Lung (tissue), 12 donors: ENCODE measurements around the gene CEP20. TPM values are rescaled to one million over a fixed set of nuclear protein-coding genes. Genes with fewer than 3 reads are reported as not detected.

Experiments used
- ATAC-seq: fragments of 200-7000 bp; cut with Tn5 transposase; one replicate; pipeline ENCODE4 v1.9.1; 2020; ENCODE audit warnings: moderate number of reproducible peaks; ENCODE audit not compliant: insufficient read depth, low FRiP score
- DNase-seq, 3 donors: peaks; one replicate each; pipeline ENCODE4 v3.0.0-alpha.2; 2013 to 2017
- H3K27ac ChIP-seq, 2 donors: one replicate each; pipeline ENCODE4 v1.5.1; 2013; ENCODE audit warnings: mild to moderate bottlenecking in 2 of 2, moderate library complexity in 2 of 2, control low read depth in 1 of 2, inconsistent platforms in 1 of 2, low read depth in 1 of 2, low read length in 1 of 2
- H3K27me3 ChIP-seq, 3 donors: one replicate each; pipeline ENCODE4 v1.5.1; 2013; ENCODE audit warnings: low read length in 2 of 3; ENCODE audit not compliant: control insufficient read depth in 3 of 3, insufficient read depth in 3 of 3
- H3K36me3 ChIP-seq, 4 donors: one replicate each; pipeline ENCODE4 v1.5.1; 2013; ENCODE audit warnings: low read length in 4 of 4, mild to moderate bottlenecking in 1 of 4, moderate library complexity in 1 of 4; ENCODE audit not compliant: control insufficient read depth in 4 of 4, insufficient read depth in 4 of 4
- H3K4me1 ChIP-seq, 5 donors: one replicate each; pipeline ENCODE4 v1.5.1; 2013; ENCODE audit warnings: low read length in 5 of 5, mild to moderate bottlenecking in 2 of 5, moderate library complexity in 1 of 5; ENCODE audit not compliant: control insufficient read depth in 5 of 5, insufficient read depth in 5 of 5
- H3K4me3 ChIP-seq: one replicate; pipeline ENCODE4 v1.5.1; 2013; ENCODE audit warnings: mild to moderate bottlenecking, control low read depth, moderate library complexity
- H3K9ac ChIP-seq, 2 donors: one replicate each; pipeline ENCODE4 v1.5.1; 2013; ENCODE audit warnings: low read length in 2 of 2, control low read depth in 1 of 2; ENCODE audit not compliant: insufficient read depth in 1 of 2
- H3K9me3 ChIP-seq, 4 donors: one replicate each; pipeline ENCODE4 v1.5.1; 2013; ENCODE audit warnings: low read length in 3 of 4, mild to moderate bottlenecking in 1 of 4, moderate library complexity in 1 of 4; ENCODE audit not compliant: control insufficient read depth in 4 of 4, insufficient read depth in 3 of 4
- CTCF ChIP-seq: IDR thresholded peaks from 2 replicates; pipeline ENCODE4 v1.5.1; 2012; ENCODE audit warnings: mild to moderate bottlenecking; ENCODE audit errors: control extremely low read depth, extremely low read depth
- WGBS, 2 donors: extraction: QIAGEN DNeasy Blood & Tissue Kit; methylation state at CpG; one replicate each; pipeline ENCODE4 v1.1.7; 2013; 5-methylcytosine and 5-hydroxymethylcytosine counted together
- polyA plus RNA-seq, 2 donors: library from polyadenylated mRNA; stranded (reverse); fragments of 200-250 nt; gene quantifications; one replicate each; pipeline ENCODE4 v1.2.1, GENCODE V29; 2013
- total RNA-seq, 2 donors: library from RNA; depleted of rRNA in 1 of 2; stranded (reverse); fragments of >200 nt in 1 of 2; gene quantifications; one replicate each; pipeline ENCODE4 v1.2.1, GENCODE V29; 2014 to 2021
- donor health status: control.
- donor health status: control.
- donor health status: Bipolar disorder and iron deficiency.
- donor health status: healthy.
- donor health status: DM: yes; HTN: yes; CAD: no.

Gene CEP20
- total and polyA plus RNA-seq, 4 donors, result 19.0 to 38.5 (median 23.8) TPM

GRCh38 chr16:15898654-15899053, 10.3 kb upstream of the CEP20 start:
- no peak overlapping the region for H3K27ac ChIP-seq
- no peaks in the 10 kb centered on the region for H3K9me3 ChIP-seq
- no peak overlapping the region for H3K9ac ChIP-seq
- H3K4me1 ChIP-seq, result peaks cover 0 to 3% (median 0%) of the 10 kb centered on the region in 5 donors
- DNase-seq (no peak), ATAC-seq (no peak)
- no peak for TF ChIP-seq CTCF
- H3K36me3 ChIP-seq, result no peaks in the 10 kb centered on the region
- H3K4me3 ChIP-seq, result no peak overlapping the region
- no peaks in the 10 kb centered on the region for H3K27me3 ChIP-seq
- 95% methylated on average over 6 of the region's 6 CpGs for WGBS, 2 donors

- no peak overlapping the region for H3K4me3 ChIP-seq
- DNase-seq (peak in 1 of 3 donors; percentile 35), ATAC-seq (no peak)
- H3K9ac ChIP-seq, result no peak overlapping the region
- 47 to 51% methylated on average over 5 of the region's 5 CpGs for WGBS, 2 donors
- no peaks in the 10 kb centered on the region for H3K9me3 ChIP-seq
- H3K36me3 ChIP-seq, result no peaks in the 10 kb centered on the region
- H3K27ac ChIP-seq, result peak overlapping the region in 1 of 2 donors; percentile 24
- H3K4me1 ChIP-seq, result peaks cover 0 to 3% (median 0%) of the 10 kb centered on the region in 5 donors
- H3K27me3 ChIP-seq, result no peaks in the 10 kb centered on the region
- no peak for TF ChIP-seq CTCF
Measured at GRCh38 chr16:15897834-15898254, 9.4 kb upstream of the CEP20 start.

- Histone ChIP-seq H3K4me1 (peaks cover 0 to 3% (median 0%) of the 10 kb centered on the region in 5 donors), H3K27ac (no peak overlapping the region), H3K9ac (no peak overlapping the region), H3K9me3 (no peaks in the 10 kb centered on the region), H3K36me3 (no peaks in the 10 kb centered on the region), H3K27me3 (no peaks in the 10 kb centered on the region), H3K4me3 (no peak overlapping the region)
- peak in 1 of 3 donors; percentile 19 for DNase-seq
- no peak for TF ChIP-seq CTCF
- 74 to 82% methylated on average over 8 of the region's 8 CpGs for WGBS, 2 donors
- ATAC-seq, result no peak
Measured at GRCh38 chr16:15897121-15897780, 8.8 kb upstream of the CEP20 start.
